Measurements from ENCODE around the gene RAB1A.
"Not testable (repeated sequence)": the region's sequence is repeated elsewhere in the genome, so short reads cannot be mapped to it uniquely, and the experiment has no call there.

Gene RAB1A

DNA sequence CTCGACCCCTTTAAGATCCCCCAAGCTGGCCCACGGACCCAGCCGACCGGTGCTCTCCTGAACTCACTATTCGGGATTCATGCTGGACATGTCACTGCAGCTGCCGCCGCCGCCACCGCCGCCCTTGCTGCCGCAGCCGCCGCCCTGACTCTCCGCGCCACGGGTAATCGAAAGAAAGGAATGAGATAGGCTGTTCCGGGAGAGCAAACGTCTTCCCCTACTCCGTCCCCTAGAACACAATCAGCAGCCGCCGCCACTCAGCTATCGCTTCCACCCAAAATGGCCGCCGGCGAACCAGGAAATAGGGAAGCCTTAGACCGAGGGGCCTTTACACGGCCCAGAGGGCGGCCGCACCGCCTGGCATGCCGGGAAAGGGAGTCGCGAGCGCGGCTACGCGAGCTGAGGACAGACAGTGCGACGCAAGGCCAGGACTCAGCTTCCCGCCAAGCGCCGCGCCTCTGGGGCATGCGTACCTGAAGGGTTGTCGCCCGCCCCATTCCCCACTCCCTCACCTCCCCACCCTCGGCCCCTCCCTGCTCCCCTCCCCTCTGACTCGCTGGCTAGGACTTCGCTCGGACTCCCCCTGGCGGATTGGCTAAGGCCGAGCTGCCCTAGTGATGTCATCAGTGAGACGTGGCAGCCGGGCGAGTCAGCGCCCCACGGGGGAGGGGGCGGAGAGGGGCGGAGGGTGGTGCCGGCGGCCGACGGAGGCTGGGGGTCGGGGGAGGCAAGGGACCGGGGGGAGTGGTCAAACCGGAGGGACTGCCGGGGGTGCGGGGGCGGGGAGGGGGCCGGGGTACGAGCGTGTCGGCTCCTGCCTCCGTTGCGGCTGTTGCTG, at the start of gene RAB1A:
RAB1A (minus strand) TSS at position 281 of the 838 bp plus-strand sequence; CDS start at position 90, 191 bp downstream.
- peak; percentile 99 for DNase-seq

GRCh38 chr2:65177751-65178442, 48.0 kb upstream of the RAB1A start:
- DNase-seq: no peak

GRCh38 chr2:65175894-65176530, 46.1 kb upstream of the RAB1A start:
- DNase-seq: no peak

DNA sequence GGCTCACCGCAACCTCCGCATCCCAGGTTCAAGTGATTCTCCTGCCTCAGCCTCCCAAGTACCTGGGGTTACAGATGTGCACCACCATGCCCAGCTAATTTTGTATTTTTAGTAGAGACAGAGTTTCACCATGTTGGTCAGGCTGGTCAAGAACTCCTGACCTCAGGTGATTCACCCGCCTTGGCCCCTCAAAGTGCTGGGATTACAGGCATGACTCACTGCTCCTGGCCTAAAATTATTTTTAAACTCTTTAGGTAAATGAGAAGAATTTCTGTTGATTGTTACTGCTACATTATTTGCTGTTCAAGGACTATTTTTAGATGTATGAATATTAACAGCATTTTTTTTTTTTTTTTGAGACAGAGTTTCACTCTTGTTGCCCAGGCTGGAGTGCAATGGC, 44.1 kb upstream of the RAB1A start:
- not testable (repeated sequence) for DNase-seq

- no peak for DNase-seq
Observed at GRCh38 chr2:65172994-65173790, 43.3 kb upstream of the RAB1A start.

- DNase-seq: not testable (repeated sequence)
Observed at GRCh38 chr2:65170611-65171477, 40.9 kb upstream of the RAB1A start.

DNA sequence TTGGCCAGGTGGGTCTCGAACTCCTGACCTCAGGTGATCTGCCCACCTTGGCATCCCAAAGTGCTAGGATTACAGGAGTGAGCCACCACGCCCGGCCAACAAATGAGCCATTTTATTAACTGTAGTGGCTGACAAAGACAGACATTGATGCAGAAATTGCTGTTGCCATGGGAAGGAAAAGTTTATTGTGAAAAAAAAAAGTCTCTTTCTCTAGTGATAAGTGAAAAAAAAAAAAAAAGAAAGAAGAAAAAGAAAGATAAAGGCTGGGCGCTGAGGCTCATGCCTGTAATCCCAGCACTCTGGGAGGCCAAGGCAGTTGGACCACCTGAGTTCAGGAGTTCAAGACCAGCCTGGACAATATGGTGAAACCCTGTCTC, 39.8 kb upstream of the RAB1A start:
- no peak for DNase-seq

- DNase-seq: no peak
Observed at GRCh38 chr2:65165558-65165957, 35.7 kb upstream of the RAB1A start.

DNA sequence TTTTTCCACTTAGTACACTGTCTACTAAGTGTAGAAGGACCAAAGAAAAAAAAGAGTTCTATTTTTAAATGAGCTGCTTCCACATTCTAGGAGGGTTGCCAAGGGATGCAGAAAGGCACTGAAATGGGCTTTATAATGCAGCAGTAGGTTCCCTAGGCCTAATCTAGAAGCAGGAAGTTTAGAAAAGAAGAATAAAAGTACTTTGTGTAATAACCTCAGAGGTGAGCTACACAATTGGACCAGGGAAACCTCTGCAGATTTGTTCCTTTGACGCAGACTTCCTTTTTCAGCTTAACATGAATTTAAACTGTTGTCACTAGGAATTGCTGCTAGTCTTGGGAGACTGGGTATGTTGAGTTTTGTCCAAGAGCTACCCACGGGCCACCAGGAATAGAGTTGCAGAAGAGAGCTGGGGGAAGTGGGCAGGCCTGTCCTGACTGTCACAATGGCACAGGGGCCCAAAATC, 34.6 kb upstream of the RAB1A start:
- DNase-seq: no peak

DNA sequence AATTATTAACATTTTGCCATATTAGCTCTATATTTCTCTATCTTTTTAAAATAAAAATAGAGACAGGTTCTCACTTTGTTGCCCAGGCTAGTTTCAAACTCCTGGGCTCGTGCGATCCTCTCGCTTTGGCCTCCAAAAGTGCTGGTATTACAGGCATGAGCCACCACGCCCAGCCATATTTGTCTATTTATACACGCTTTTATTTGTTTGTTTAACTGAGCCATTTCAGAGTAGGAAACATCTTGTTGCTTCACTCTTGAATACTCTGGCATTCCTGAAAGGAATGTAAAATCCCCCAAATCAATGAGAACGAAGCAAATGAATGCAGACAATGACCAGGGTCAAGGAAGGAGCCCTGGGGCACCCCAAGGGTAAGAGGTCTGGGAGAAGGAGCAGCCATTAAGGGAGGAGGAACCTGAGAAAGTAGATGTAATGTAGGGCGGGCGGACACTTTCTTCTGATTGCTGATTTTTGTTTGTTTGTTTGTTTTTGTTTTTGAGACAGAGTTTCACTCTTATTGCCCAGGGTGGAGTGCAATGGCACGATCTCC, 31.7 kb upstream of the RAB1A start:
- DNase-seq: no peak

DNA sequence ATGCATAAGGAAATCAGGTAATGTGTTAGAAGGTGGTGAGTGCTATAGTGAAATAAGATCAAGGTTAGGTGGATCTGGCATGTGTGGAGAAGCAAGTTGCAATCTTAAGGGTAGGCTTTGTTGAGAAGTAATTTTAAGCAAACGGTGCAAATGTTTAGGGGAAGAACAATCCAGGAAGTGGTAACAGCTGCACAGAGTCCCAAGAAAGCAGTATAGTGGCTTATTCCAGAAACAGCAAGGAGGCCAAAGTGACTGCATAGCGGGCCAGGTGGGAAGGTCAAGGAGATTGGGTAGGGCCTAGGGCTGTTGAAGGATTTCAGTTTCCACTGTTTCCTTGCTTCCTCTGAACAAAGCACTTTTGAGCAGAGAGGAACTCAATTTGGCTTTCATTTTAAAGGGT, 30.0 kb upstream of the RAB1A start:
- DNase-seq: no peak

GRCh38 chr2:65159261-65159660, 29.4 kb upstream of the RAB1A start:
- no peak for DNase-seq

GRCh38 chr2:65158557-65158956, 28.7 kb upstream of the RAB1A start:
- DNase-seq: no peak

DNA sequence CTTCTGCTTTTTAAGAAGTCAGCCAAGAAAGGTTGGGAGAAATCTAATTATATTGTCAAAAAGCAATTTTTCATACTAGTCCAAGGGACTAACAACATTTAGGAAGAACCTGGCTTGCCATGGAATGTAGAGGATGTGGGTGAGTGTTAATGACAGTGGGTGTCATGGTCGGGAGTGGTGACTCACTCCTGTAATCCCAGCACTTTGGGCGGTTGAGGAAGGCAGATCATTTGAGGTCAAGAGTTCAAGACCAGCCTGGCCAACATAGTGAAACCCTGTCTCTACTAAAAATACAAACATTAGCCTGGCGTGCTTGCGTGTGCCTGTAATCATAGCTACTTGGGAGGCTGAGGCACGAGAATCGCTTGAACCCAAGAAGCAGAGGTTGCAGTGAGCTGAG, 27.9 kb upstream of the RAB1A start:
- not testable (repeated sequence) for DNase-seq

GRCh38 chr2:65156041-65156440, 26.1 kb upstream of the RAB1A start:
- no peak for DNase-seq

GRCh38 chr2:65153515-65153914, 23.6 kb upstream of the RAB1A start:
- no peak for DNase-seq

DNA sequence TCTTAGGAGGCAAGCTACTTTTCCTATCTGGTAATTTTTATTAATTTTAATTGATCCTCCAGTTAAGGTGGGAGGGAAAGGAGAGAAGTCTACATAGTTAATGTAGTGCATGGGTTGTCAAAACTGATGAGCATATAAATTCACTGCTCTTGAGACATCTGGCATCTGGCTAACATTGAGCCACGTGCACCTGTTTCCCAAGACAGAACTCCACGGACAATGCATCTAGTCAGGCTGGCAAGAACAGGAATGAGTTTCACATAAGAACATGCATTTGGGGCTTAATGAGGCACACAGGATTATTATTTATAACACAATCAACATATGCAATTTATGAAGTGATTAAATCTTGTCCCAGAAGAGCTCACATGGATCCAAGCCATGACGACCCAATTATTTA, 16.2 kb upstream of the RAB1A start:
- DNase-seq: no peak

GRCh38 chr2:65144571-65144970, 14.7 kb upstream of the RAB1A start:
- no peak for DNase-seq

GRCh38 chr2:65142515-65142914, 12.6 kb upstream of the RAB1A start:
- no peak for DNase-seq

- no peak for DNase-seq
Observed at GRCh38 chr2:65137197-65137775, 7.4 kb upstream of the RAB1A start.

GRCh38 chr2:65136253-65136652, 6.3 kb upstream of the RAB1A start:
- no peak for DNase-seq

All from activated naive CD4-positive, alpha-beta T cell treated with anti-CD3 and anti-CD28 coated beads, Interleukin-2, amount 50 U/mL, for 16 hours (primary cell).